Stimulated activated CD8-positive, alpha-beta memory T cell treated with anti-CD3 and anti-CD28 coated beads, Interleukin-15, amount 100 ng/mL, for 1 hour (primary cell): ENCODE results near the gene DBR1.

Experiments
- DNase-seq: peaks from one replicate; pipeline ENCODE4 v3.0.0-alpha.2; 2020; ENCODE audit warnings: low read depth

DBR1 gene

GRCh38 chr3:138119423-138119766, 55.3 kb downstream of the DBR1 start:
- no peak for DNase-seq

- no peak for DNase-seq
These were observed 55.9 kb downstream of the DBR1 start for GRCh38 chr3:138118612-138119422.

- DNase-seq = no peak
These were observed 59.4 kb downstream of the DBR1 start, which contains the start of gene DZIP1L for GRCh38 chr3:138114988-138115971. TSS of gene DZIP1L (minus strand) at chr3:138115608. CDS start at chr3:138103971, 11,637 bp downstream.

GRCh38 chr3:138114431-138114918, 60.2 kb downstream of the DBR1 start:
- no peak for DNase-seq

- no peak for DNase-seq
These were observed 61.4 kb downstream of the DBR1 start for GRCh38 chr3:138113326-138113725.

- no peak for DNase-seq
These were observed 62.4 kb downstream of the DBR1 start for GRCh38 chr3:138112362-138112761.
